Astrocyte of the spinal cord (primary cell): Measurements from ENCODE around the gene MYOM1.

Experiments
- DNase-seq: peaks from one replicate; pipeline ENCODE4 v3.0.0; 2011; ENCODE audit warnings: low read depth, low spot score
- H3K4me3 ChIP-seq: 2 replicates; pipeline ENCODE4 v1.5.1; 2011; ENCODE audit warnings: low read depth, mild to moderate bottlenecking, low read length, moderate library complexity
- CTCF ChIP-seq: IDR thresholded peaks from 2 replicates; pipeline ENCODE4 v1.5.1; 2012; ENCODE audit warnings: low read depth, mild to moderate bottlenecking, low read length, inconsistent platforms
- in situ Hi-C: cut with HindIII; loops from 2 replicates; pipeline ENCODE4 v1.10.0; 2017; ENCODE audit warnings: low sequenced_read_pairs

Gene MYOM1

DNA sequence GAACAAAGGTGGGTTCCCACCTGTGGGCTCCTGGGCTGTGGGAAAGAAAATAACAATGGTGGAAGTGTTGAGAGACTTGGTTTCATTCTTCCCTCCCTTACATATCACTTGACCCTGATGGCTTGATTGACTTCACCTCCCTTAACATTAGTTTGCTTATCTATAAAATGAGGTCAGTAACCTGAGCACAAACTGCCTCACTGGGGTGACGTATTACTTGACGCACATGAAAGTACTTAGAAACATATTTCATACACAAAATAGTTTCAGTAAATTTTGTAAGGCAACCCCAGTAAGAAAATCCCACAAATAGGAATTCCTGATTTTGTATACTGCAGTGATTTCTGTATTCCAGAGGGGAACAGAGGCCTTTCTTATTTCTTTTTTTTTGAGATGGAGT, 177.4 kb downstream of the MYOM1 start:
- TF ChIP-seq CTCF: no peak
- no peak overlapping the region for H3K4me3 ChIP-seq
- DNase-seq: no peak
- in situ Hi-C loops: no loop called here

DNA sequence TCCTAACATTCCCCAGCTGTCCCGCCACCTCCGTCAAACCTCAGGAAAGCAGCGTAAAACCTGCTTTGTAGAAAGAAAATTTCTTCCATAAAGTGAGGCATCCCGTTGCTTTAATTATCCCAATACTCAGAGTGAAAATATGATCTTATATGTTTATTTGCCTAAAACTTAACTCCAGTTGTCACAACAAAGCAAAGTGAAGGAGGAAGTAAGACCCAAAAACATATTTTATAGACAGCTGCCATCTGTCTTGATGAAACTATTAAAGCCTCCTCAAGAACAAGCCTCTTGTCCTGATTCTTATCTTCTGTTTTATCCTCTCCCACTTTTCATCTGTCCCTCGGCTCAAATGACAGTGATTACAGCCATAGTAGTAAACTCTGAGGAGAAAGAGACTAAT, 177.9 kb downstream of the MYOM1 start:
- in situ Hi-C loops: no loop called here
- no peak for DNase-seq
- no peak for TF ChIP-seq CTCF
- no peak overlapping the region for H3K4me3 ChIP-seq

GRCh38 chr18:3040881-3041280, 178.9 kb downstream of the MYOM1 start:
- no peak for TF ChIP-seq CTCF

GRCh38 chr18:3040173-3040572, 179.6 kb downstream of the MYOM1 start:
- no peak for DNase-seq
- TF ChIP-seq CTCF: no peak
- in situ Hi-C loops: no loop called here
- no peak overlapping the region for H3K4me3 ChIP-seq

More at GRCh38 chr18:3040881-3041280, 178.9 kb downstream of the MYOM1 start:
- in situ Hi-C loops: no loop called here
- no peak for DNase-seq
- H3K4me3 ChIP-seq: no peak overlapping the region

GRCh38 chr18:3037423-3037915, 182.3 kb downstream of the MYOM1 start:
- DNase-seq: peak; percentile 42
- no peak overlapping the region for H3K4me3 ChIP-seq
- no peak for TF ChIP-seq CTCF
- in situ Hi-C loops: no loop called here

GRCh38 chr18:3036108-3036507, 183.7 kb downstream of the MYOM1 start:
- no peak for DNase-seq
- no peak overlapping the region for H3K4me3 ChIP-seq
- in situ Hi-C loops: no loop called here
- TF ChIP-seq CTCF: no peak

GRCh38 chr18:3035635-3036034, 184.1 kb downstream of the MYOM1 start:
- no peak overlapping the region for H3K4me3 ChIP-seq
- in situ Hi-C loops: no loop called here
- no peak for DNase-seq
- TF ChIP-seq CTCF: no peak
